K562 (cell line): Measurements from ENCODE around the gene CLIC1. TPM values are rescaled to one million over a fixed set of nuclear protein-coding genes. Genes with fewer than 3 reads are reported as not detected.

ENCODE experiments used
- ADNP ChIP-seq: fragments of 200-800 bp; sonication (Bioruptor generic); IDR thresholded peaks from 2 replicates; pipeline ENCODE4 v1.6.1; 2016; ENCODE audit warnings: missing genetic modification characterization, missing compliant biosample characterization
- BACH1 ChIP-seq: fragments of 200-800 bp; sonication (Bioruptor generic); IDR thresholded peaks from 2 replicates; pipeline ENCODE4 v1.6.1; 2016; ENCODE audit warnings: missing genetic modification characterization, missing compliant biosample characterization
- BRD4 ChIP-seq: fragments of 200-600 bp; sonication (generic); IDR thresholded peaks from 2 replicates; pipeline ENCODE4 v1.6.1; 2017; ENCODE audit warnings: inconsistent platforms
- CAMTA2 ChIP-seq: fragments of 250-450 bp; sonication (Bioruptor Pico); conservative IDR thresholded peaks from 2 replicates; pipeline ENCODE4 v1.5.1; 2022
- KLF16 ChIP-seq: IDR thresholded peaks from 2 replicates; pipeline ENCODE4 v1.6.1; 2016; ENCODE audit warnings: antibody characterized with exemption
- L3MBTL2 ChIP-seq: fragments of 450-650 bp; IDR thresholded peaks from 2 replicates; pipeline ENCODE4 v1.6.1; 2016; ENCODE audit warnings: mild to moderate bottlenecking, moderate library complexity
- LCOR ChIP-seq: sonication (generic); formaldehyde crosslinking; IDR thresholded peaks from 2 replicates; pipeline ENCODE4 v1.8.0; 2022; ENCODE audit warnings: mild to moderate bottlenecking, missing genetic modification reagents
- MYNN ChIP-seq, 2 experiments: sonication (generic); formaldehyde crosslinking in 1 of 2; IDR thresholded peaks; 2 replicates each; pipeline versions ENCODE4 v1.5.0 to v1.6.1; 2016 to 2020; ENCODE audit warnings: antibody characterized with exemption in 1 of 2, missing genetic modification reagents in 1 of 2
- NCOR1 ChIP-seq: fragments of 450-650 bp; IDR thresholded peaks from 2 replicates; pipeline ENCODE4 v1.6.1; 2016; ENCODE audit warnings: mild to moderate bottlenecking, moderate library complexity
- POU5F1 ChIP-seq: fragments of 150-350 bp; IDR thresholded peaks from 2 replicates; pipeline ENCODE4 v1.6.1; 2014; ENCODE audit warnings: borderline replicate concordance, low read length, low read depth, mild to moderate bottlenecking; ENCODE audit not compliant: partially characterized antibody
- RBM15 ChIP-seq: fragments of 200-400 bp; formaldehyde crosslinking; IDR thresholded peaks from 2 replicates; pipeline ENCODE4 v1.6.1; 2018; ENCODE audit warnings: mild to moderate bottlenecking, low read length, moderate library complexity; ENCODE audit not compliant: insufficient read depth
- SETDB1 ChIP-seq: IDR thresholded peaks from one replicate; pipeline ENCODE4 v1.6.1; 2012; ENCODE audit warnings: low read length, control low read depth, inconsistent platforms
- SIN3B ChIP-seq: fragments of 450-650 bp; IDR thresholded peaks from 2 replicates; pipeline ENCODE4 v1.6.1; 2017; ENCODE audit warnings: low read depth, mild to moderate bottlenecking, moderate library complexity
- SMARCE1 ChIP-seq: fragments of 450-650 bp; IDR thresholded peaks from 2 replicates; pipeline ENCODE4 v1.7.1; 2016; ENCODE audit warnings: mild to moderate bottlenecking
- TBP ChIP-seq: optimal IDR thresholded peaks from 2 replicates; pipeline ENCODE3; 2011; ENCODE audit warnings: low read depth, low read length, improper control_type of control experiment
- ZFX ChIP-seq: sonication (generic); formaldehyde crosslinking; IDR thresholded peaks from 2 replicates; pipeline ENCODE4 v1.8.0; 2022; ENCODE audit warnings: mild to moderate bottlenecking, missing genetic modification reagents, moderate library complexity
- ZNF121 ChIP-seq: sonication (generic); formaldehyde crosslinking; conservative IDR thresholded peaks from 2 replicates; pipeline ENCODE4 v1.8.0; 2022; ENCODE audit warnings: missing genetic modification reagents
- ZNF133 ChIP-seq: fragments of 250-450 bp; sonication (Bioruptor Pico); IDR thresholded peaks from 2 replicates; pipeline ENCODE4 v1.4.0; 2020; ENCODE audit warnings: mild to moderate bottlenecking
- ZNF551 ChIP-seq: fragments of 250-450 bp; sonication (Bioruptor Pico); IDR thresholded peaks from 2 replicates; pipeline ENCODE4 v1.5.0; 2021; ENCODE audit warnings: mild to moderate bottlenecking, moderate library complexity
- ZNF780A ChIP-seq: fragments of 250-450 bp; sonication (Bioruptor Pico); IDR thresholded peaks from 2 replicates; pipeline ENCODE4 v1.5.0; 2021; ENCODE audit warnings: mild to moderate bottlenecking
- polyA plus RNA-seq, 8 experiments: library from polyadenylated mRNA; depleted of rRNA in 4 of 8; stranded (reverse) in 5 of 8; unstranded in 3 of 8; fragments of >200 nt; fragmentation: Nextera tagmentation in 2 of 8; fragmentation: Illumina TruSeq in 1 of 8; extraction: Ambion mirVana in 2 of 8; extraction: Trizol in 1 of 8; gene quantifications; 2 replicates each; pipeline versions ENCODE4 v1.2.1 to v1.2.3, GENCODE V29; 2011 to 2014; ENCODE audit warnings: inconsistent platforms in 1 of 8, missing spikeins in 1 of 8
- total RNA-seq, 7 experiments: library from RNA; depleted of rRNA in 6 of 7; stranded (reverse); fragments of >200 nt in 6 of 7; fragmentation: Illumina TruSeq in 2 of 7; extraction: Trizol in 2 of 7; gene quantifications; 2 replicates each; pipeline versions ENCODE4 v1.2.1 to v1.2.3, GENCODE V29; 2011 to 2021; ENCODE audit warnings: low replicate concordance in 1 of 7
- TF ChIP-seq, protein P1 (sequence below), 2 experiments: fragments of 150-350 bp in 1 of 2; IDR thresholded peaks; 2 replicates each; pipeline ENCODE4 v1.6.1; 2012 to 2016; ENCODE audit warnings: low read depth in 2 of 2, low read length in 2 of 2, mild to moderate bottlenecking in 1 of 2, moderate library complexity in 1 of 2
- TF ChIP-seq, protein P2 (sequence below): sonication (generic); formaldehyde crosslinking; IDR thresholded peaks from 2 replicates; pipeline ENCODE4 v1.8.0; 2022; ENCODE audit warnings: missing genetic modification reagents, mild to moderate bottlenecking, moderate library complexity, borderline replicate concordance
- TF ChIP-seq, protein P3 (sequence below): sonication (generic); formaldehyde crosslinking; IDR thresholded peaks from 2 replicates; pipeline ENCODE4 v1.8.0; 2022; ENCODE audit warnings: missing genetic modification reagents, mild to moderate bottlenecking, borderline replicate concordance

CLIC1 gene
- total and polyA plus RNA-seq, 9 of the 15 experiments (the other 6 are each of a cell fraction or from before 2014, with no cell fraction given), result 1,267 to 2,419 (median 1,808) TPM

DNA sequence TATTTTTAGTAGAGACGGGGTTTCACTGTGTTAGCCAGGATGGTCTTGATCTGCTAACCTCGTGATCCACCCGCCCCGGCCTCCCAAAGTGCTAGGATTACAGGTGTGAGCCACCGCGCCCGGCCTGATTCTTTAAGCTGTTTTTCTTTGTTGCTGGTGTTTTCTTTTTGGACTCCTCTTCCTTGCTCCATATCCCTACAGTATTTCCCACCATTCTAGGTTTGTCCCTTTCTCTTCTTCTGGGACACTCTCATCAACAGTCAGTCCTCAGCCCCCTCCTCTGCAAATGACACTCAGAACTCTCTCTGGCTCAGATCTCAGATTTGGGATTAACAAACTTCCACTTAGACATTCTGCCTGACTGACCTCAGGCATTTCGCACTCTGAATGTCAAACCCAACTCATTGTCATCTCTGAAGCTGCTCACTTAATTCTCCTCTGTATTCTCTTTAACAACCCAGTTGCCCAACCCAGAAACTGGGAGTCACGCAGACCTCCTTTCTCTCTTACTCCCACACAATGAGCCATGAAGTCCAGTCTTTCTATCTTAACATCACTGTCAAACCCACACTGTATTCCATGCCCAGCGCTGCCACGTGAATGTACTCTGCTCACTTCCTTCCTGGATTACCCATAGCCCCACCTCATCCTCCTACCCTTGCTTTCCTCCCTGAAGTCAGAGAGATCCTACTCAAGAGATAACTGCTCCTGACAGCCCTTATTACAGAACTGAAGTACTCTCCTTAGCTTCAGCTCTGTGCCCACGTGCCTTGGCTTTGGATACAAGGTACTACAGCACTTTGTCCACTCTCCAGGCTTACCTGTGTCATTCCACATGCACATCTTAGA is 10.6 kb downstream of the CLIC1 start (continued):
- TF ChIP-seq CAMTA2, result 0 out of 2 replicates have a peak, but pooled peaks have one; percentile 68
- no peak for TF ChIP-seq ZNF780A (CRISPR knock-in tag)
- no peak for TF ChIP-seq ADNP (tag)
- 0 out of 2 replicates have a peak, but pooled peaks have one; percentile 62 for TF ChIP-seq LCOR (CRISPR knock-in tag)
- peak; percentile 63; the same call in 1 of the 2 replicates for TF ChIP-seq SMARCE1
- no peak for TF ChIP-seq RBM15
- TF ChIP-seq, protein P1, sequence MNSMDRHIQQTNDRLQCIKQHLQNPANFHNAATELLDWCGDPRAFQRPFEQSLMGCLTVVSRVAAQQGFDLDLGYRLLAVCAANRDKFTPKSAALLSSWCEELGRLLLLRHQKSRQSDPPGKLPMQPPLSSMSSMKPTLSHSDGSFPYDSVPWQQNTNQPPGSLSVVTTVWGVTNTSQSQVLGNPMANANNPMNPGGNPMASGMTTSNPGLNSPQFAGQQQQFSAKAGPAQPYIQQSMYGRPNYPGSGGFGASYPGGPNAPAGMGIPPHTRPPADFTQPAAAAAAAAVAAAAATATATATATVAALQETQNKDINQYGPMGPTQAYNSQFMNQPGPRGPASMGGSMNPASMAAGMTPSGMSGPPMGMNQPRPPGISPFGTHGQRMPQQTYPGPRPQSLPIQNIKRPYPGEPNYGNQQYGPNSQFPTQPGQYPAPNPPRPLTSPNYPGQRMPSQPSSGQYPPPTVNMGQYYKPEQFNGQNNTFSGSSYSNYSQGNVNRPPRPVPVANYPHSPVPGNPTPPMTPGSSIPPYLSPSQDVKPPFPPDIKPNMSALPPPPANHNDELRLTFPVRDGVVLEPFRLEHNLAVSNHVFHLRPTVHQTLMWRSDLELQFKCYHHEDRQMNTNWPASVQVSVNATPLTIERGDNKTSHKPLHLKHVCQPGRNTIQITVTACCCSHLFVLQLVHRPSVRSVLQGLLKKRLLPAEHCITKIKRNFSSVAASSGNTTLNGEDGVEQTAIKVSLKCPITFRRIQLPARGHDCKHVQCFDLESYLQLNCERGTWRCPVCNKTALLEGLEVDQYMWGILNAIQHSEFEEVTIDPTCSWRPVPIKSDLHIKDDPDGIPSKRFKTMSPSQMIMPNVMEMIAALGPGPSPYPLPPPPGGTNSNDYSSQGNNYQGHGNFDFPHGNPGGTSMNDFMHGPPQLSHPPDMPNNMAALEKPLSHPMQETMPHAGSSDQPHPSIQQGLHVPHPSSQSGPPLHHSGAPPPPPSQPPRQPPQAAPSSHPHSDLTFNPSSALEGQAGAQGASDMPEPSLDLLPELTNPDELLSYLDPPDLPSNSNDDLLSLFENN (IDR thresholded peaks at IDR 0.05; ENCODE audit: low read depth in 2 of 2, low read length in 2 of 2), result no peak
- TF ChIP-seq KLF16, result peak; percentile 39; the same call in 1 of the 2 replicates
- no peak for TF ChIP-seq TBP
- no peak for TF ChIP-seq ZFX (CRISPR knock-in tag)
- no peak for TF ChIP-seq NCOR1
- peak; percentile 83 for TF ChIP-seq MYNN (IDR thresholded peaks at IDR 0.05)
- no peak for TF ChIP-seq MYNN (CRISPR knock-in tag; IDR thresholded peaks at IDR 0.05)
- no peak for TF ChIP-seq ZNF121 (CRISPR knock-in tag)
- TF ChIP-seq SETDB1, result no peak
- TF ChIP-seq L3MBTL2, result peak; percentile 82
- TF ChIP-seq BRD4, result no peak
- TF ChIP-seq, protein P2, sequence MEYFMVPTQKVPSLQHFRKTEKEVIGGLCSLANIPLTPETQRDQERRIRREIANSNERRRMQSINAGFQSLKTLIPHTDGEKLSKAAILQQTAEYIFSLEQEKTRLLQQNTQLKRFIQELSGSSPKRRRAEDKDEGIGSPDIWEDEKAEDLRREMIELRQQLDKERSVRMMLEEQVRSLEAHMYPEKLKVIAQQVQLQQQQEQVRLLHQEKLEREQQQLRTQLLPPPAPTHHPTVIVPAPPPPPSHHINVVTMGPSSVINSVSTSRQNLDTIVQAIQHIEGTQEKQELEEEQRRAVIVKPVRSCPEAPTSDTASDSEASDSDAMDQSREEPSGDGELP (CRISPR knock-in tag), result no peak
- TF ChIP-seq SIN3B, result no peak
- TF ChIP-seq, protein P3, sequence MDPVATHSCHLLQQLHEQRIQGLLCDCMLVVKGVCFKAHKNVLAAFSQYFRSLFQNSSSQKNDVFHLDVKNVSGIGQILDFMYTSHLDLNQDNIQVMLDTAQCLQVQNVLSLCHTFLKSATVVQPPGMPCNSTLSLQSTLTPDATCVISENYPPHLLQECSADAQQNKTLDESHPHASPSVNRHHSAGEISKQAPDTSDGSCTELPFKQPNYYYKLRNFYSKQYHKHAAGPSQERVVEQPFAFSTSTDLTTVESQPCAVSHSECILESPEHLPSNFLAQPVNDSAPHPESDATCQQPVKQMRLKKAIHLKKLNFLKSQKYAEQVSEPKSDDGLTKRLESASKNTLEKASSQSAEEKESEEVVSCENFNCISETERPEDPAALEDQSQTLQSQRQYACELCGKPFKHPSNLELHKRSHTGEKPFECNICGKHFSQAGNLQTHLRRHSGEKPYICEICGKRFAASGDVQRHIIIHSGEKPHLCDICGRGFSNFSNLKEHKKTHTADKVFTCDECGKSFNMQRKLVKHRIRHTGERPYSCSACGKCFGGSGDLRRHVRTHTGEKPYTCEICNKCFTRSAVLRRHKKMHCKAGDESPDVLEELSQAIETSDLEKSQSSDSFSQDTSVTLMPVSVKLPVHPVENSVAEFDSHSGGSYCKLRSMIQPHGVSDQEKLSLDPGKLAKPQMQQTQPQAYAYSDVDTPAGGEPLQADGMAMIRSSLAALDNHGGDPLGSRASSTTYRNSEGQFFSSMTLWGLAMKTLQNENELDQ (CRISPR knock-in tag), result no peak
- TF ChIP-seq ZNF133, result no peak
- peak; percentile 40; the same call in 1 of the 2 replicates for TF ChIP-seq BACH1 (tag)
- TF ChIP-seq ZNF551, result no peak
- TF ChIP-seq POU5F1, result no peak
